ENCODE results near the gene RELN. TPM values are rescaled to one million over a fixed set of nuclear protein-coding genes. Genes with fewer than 3 reads are reported as not detected.

RELN gene
- total RNA-seq, 4 donors from 2014 or later, result 0.57 to 4.2 (median 1.5) TPM

- no peak for TF ChIP-seq CTCF (IDR thresholded peaks at IDR 0.05; ENCODE audit: low read depth)
These were observed 463.5 kb downstream of the RELN start for GRCh38 chr7:103525937-103526336.

- TF ChIP-seq CTCF (IDR thresholded peaks at IDR 0.05; ENCODE audit: low read depth), result no peak
These were observed 465.2 kb downstream of the RELN start for GRCh38 chr7:103524042-103524907.

- TF ChIP-seq CTCF (IDR thresholded peaks at IDR 0.05; ENCODE audit: low read depth), result no peak
These were observed 467.5 kb downstream of the RELN start for GRCh38 chr7:103521937-103522336.

- no peak for TF ChIP-seq CTCF (IDR thresholded peaks at IDR 0.05; ENCODE audit: low read depth)
These were observed 484.8 kb downstream of the RELN start for GRCh38 chr7:103504505-103505135.

- no peak for TF ChIP-seq CTCF (IDR thresholded peaks at IDR 0.05; ENCODE audit: low read depth)
These were observed 488.3 kb downstream of the RELN start for GRCh38 chr7:103501206-103501605.

- TF ChIP-seq CTCF (IDR thresholded peaks at IDR 0.05; ENCODE audit: low read depth), result no peak
These were observed 489.5 kb downstream of the RELN start for GRCh38 chr7:103499976-103500375.

- no peak for TF ChIP-seq CTCF (IDR thresholded peaks at IDR 0.05; ENCODE audit: low read depth)
These were observed 502.0 kb downstream of the RELN start for GRCh38 chr7:103487419-103487818.
